Sigmoid colon (tissue), 4 donors: ENCODE measurements around the gene PAPLN.

Source experiments
- CTCF ChIP-seq, 4 experiments: fragments of 450-650 bp in 3 of 4; fragments of 200-600 bp in 1 of 4; IDR thresholded peaks; one replicate each; pipeline ENCODE4 v1.5.1; 2016 to 2019; ENCODE audit warnings: antibody characterized with exemption in 4 of 4, mild to moderate bottlenecking in 3 of 4, moderate library complexity in 2 of 4
- POLR2A ChIP-seq, 2 donors: fragments of 450-650 bp; IDR thresholded peaks; one replicate each; pipeline ENCODE4 v1.6.1; 2016; ENCODE audit warnings: antibody characterized with exemption in 2 of 2, mild to moderate bottlenecking in 2 of 2, moderate library complexity in 2 of 2
- POLR2AphosphoS5 ChIP-seq, 4 donors: sonication (generic); formaldehyde crosslinking; IDR thresholded peaks; one replicate each; pipeline ENCODE4 v1.6.1; 2017; ENCODE audit warnings: antibody characterized with exemption in 4 of 4

GRCh38 chr14:73243748-73244147 is 6.4 kb downstream of the PAPLN start:
- no peak for TF ChIP-seq CTCF (IDR thresholded peaks at IDR 0.05)
- TF ChIP-seq POLR2AphosphoS5 (IDR thresholded peaks at IDR 0.05) = no peak
- TF ChIP-seq POLR2A (IDR thresholded peaks at IDR 0.05) = no peak
